Mononuclear cell (primary cell): ENCODE data around the gene ZDHHC13. TPM values are rescaled to one million over a fixed set of nuclear protein-coding genes. Genes with fewer than 3 reads are reported as not detected.
"Not testable (repeated sequence)": the region's sequence is repeated elsewhere in the genome, so short reads cannot be mapped to it uniquely, and the experiment has no call there.

Experiments used
- H3K27me3 ChIP-seq: 2 replicates; pipeline ENCODE4 v1.6.0; 2011; ENCODE audit warnings: low read length, control low read depth; ENCODE audit not compliant: insufficient read depth
- H3K4me1 ChIP-seq: 2 replicates; pipeline ENCODE4 v1.5.1; 2011; ENCODE audit warnings: mild to moderate bottlenecking, low read length, control low read depth; ENCODE audit not compliant: insufficient read depth
- H3K4me3 ChIP-seq: 2 replicates; pipeline ENCODE4 v1.5.1; 2011; ENCODE audit warnings: mild to moderate bottlenecking, low read length, moderate library complexity
- H3K9me3 ChIP-seq: 2 replicates; pipeline ENCODE4 v1.5.1; 2011; ENCODE audit warnings: low read depth, mild to moderate bottlenecking, control low read depth, low read length
- total RNA-seq: library from RNA; depleted of rRNA; stranded (reverse); fragments of >200 nt; gene quantifications from one replicate; pipeline ENCODE4 v1.2.3, GENCODE V29; 2012

The ZDHHC13 gene
- total RNA-seq, 1 donor = 6.4 TPM

DNA sequence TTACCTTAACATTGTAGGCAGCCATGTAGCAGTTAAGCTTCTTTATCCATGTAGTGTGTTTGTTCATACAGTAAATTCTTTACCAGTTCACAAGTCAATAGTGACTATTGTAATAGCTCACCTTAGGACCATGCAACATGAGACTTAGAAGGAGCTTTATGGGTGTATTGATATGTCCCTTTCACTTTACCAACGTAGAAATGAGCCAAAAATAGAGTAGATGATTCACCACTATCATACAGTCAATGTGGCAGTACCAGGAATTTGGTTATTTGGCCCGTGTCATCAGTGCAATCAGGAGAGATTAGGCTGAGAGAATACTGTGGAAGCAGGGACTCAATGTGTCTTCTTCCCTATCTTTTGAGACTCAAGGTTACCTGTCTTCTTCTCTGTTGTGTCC is 4.7 kb downstream of the ZDHHC13 start:
- H3K27me3 ChIP-seq = no peaks in the 10 kb centered on the region
- H3K4me1 ChIP-seq = peaks cover 28% of the 10 kb centered on the region
- no peaks in the 10 kb centered on the region for H3K9me3 ChIP-seq
- no peak overlapping the region for H3K4me3 ChIP-seq

DNA sequence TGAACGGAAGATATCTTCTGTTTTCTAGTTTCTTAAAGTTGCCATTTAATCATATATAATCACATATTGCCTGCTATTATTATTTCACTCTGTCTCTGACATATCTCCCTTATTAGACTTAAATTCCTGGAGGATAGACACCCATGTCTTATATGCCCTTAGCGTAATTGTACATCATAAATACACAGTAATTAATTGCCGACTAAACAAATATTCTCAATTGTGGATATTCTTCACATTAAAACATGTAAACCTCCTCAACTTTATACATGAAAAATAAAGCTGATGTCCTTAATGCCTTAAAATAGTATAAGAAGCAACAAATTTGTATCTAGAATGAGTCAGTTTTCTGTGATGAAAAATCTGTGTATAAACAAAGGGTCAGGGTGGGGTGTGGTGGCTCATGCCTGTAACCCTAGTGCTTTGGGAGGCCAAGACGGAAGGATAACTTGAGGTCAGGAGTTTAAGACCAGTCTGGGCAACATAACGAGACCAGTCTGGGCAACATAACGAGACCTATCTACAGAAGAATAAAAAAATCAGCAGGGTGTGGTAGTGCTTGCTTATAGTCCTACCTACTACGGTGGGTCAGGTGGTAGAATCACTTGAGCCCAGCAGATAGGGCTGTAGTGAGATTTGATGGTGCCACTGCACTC is 6.1 kb downstream of the ZDHHC13 start:
- no peak overlapping the region for H3K4me3 ChIP-seq
- H3K4me1 ChIP-seq = peaks cover 19% of the 10 kb centered on the region
- H3K27me3 ChIP-seq = no peaks in the 10 kb centered on the region
- no peaks in the 10 kb centered on the region for H3K9me3 ChIP-seq

DNA sequence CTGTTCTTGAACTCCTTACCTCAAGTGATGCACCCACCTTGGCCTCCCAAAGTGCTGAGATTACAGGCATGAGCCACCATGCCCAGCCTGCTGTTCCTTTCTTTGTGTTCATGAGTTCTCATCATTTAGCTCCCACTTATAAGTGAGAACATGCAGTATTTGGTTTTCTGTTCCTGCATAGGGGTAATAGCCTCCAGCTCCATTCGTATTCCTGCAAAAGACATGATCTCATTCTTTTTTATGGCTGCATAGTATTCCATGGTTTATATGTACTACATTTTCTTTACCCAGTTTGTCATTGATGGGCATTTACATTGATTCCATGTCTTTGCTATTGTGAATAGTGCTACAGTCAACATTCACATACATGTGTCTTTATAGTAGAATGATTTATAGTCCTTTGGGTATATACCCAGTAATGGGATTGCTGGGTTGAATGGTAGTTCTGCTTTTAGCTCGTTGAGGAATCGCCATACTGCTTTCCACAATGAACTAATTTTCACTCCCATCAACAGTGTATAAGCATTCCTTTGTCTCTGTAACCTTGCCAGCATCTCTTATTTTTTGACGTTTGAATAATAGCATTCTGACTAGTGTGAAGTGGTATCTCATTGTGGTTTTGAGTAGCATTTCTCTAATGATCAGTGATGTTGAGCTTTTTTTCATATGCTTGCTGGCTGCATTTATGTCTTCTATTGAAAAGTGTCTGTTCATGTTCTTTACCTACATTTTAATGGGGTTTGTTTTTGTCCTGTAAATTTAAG is 9.8 kb downstream of the ZDHHC13 start:
- not testable (repeated sequence) for H3K4me1 ChIP-seq, H3K27me3 ChIP-seq, H3K4me3 ChIP-seq, H3K9me3 ChIP-seq

DNA sequence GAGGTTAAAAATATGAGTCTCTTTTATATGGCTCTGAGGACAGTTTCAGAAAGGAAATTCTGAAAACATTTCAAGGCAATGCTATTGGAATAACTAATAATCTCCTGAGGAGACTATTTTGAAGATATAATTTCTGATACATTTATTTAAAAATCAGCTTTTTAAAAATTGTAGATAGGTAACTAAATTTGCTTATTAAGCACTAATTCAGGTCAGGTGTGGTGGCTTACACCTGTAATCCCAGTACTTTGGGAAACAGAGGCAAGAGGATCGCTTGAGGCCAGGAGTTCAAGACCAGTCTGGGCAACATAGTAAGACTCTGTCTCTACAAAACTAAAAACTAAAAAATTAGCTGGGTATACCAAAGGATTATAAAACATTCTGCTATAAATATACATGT is 17.0 kb downstream of the ZDHHC13 start:
- Histone ChIP-seq H3K4me3 (no peak overlapping the region), H3K9me3 (no peaks in the 10 kb centered on the region), H3K4me1 (no peaks in the 10 kb centered on the region), H3K27me3 (no peaks in the 10 kb centered on the region)

DNA sequence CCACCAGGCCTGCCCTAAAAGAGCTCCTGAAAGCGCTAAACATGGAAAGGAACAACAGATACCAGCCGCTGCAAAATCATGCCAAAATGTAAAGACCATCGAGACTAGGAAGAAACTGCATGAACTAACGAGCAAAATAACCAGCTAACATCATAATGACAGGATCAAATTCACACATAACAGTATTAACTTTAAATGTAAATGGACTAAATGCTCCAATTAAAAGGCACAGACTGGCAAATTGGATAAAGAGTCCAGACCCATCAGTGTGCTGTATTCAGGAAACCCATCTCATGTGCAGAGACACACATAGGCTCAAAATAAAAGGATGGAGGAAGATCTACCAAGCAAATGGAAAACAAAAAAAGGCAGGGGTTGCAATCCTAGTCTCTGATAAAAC is 19.9 kb downstream of the ZDHHC13 start:
- not testable (repeated sequence) for H3K27me3 ChIP-seq, H3K9me3 ChIP-seq, H3K4me1 ChIP-seq, H3K4me3 ChIP-seq

DNA sequence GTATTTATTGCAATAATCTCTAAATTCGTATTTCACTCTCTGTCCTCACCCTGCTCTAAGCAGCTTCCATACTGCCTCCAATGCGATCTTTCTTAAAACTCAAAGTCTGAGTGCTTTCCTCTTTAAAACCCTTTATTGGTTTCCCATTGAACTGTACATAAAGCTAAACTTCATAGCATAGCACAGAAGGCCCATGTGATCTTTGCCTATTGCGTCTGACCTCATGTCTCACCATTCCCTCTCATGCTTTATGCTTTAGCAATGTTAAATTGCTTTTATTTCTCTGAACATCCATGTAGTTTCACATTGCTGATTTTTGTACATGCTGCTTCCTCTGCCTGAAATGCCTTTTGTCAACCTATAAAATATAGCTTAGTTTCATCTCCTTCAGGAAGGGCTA is 28.4 kb downstream of the ZDHHC13 start:
- Histone ChIP-seq H3K27me3 (no peaks in the 10 kb centered on the region), H3K4me1 (no peaks in the 10 kb centered on the region), H3K4me3 (no peak overlapping the region), H3K9me3 (no peaks in the 10 kb centered on the region)

DNA sequence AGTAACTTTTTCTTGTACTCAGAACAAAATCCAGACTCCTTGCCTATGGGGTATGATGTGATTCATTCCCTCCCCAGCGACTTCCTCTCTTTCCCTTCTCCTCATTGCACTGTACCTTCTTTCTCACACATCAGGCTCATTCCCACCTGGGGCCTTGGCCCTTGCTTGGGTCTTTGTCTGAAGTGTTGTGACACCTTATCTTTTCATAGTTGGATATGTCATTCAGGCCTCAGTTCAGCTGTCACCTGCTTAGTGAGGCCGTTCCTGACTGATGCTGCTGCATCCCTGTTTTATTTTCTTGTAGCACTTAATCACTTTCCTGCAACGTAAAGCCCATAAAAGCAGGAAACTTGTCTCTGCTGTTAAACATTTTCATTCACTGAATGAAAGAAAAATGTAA is 39.9 kb downstream of the ZDHHC13 start:
- Histone ChIP-seq H3K9me3 (no peaks in the 10 kb centered on the region), H3K27me3 (no peaks in the 10 kb centered on the region), H3K4me3 (no peak overlapping the region), H3K4me1 (no peaks in the 10 kb centered on the region)

DNA sequence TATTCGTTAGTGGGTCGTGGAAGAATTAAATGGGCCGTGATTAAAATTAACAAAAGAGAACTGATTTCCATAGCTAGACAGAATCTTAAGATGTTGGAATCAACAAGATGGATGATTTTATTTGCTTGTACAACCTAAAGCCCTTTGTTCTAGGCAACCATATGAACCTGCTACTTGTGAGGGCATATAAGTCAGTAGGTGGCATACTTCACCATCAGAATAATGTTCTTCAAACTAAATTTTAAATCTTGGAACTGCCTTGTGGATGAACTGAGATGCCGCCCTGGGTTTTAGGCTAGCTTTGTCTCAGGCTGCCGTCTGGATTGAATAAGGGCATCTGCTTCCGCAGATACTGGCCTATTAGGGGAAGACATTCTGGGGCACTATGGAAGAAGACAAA is 43.9 kb downstream of the ZDHHC13 start:
- no peaks in the 10 kb centered on the region for H3K27me3 ChIP-seq

DNA sequence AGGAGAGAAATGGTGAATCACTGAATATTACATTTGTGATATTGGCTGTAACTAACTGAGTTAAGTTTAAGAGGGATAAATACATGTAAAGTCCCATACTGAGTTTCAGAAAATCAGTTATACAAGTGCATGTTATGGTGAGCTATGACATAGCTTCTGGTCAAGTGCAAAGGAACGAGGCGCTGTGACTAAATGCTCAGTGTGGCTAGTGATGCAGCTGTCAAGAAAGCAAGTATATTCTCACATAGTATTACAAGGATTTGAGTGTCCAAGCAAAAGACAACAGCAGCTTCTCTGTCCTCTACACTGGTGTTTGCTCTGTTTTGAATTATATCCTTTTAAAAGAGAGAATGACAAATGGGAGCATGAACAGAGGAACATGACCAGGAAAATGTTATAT is 44.7 kb downstream of the ZDHHC13 start:
- peaks cover 14% of the 10 kb centered on the region for H3K4me1 ChIP-seq
- H3K9me3 ChIP-seq = no peaks in the 10 kb centered on the region
- H3K4me3 ChIP-seq = no peak overlapping the region
- H3K27me3 ChIP-seq = no peaks in the 10 kb centered on the region

More for the DNA sequence above, 43.9 kb downstream of the ZDHHC13 start:
- peaks cover 14% of the 10 kb centered on the region for H3K4me1 ChIP-seq
- no peak overlapping the region for H3K4me3 ChIP-seq
- H3K9me3 ChIP-seq = no peaks in the 10 kb centered on the region

DNA sequence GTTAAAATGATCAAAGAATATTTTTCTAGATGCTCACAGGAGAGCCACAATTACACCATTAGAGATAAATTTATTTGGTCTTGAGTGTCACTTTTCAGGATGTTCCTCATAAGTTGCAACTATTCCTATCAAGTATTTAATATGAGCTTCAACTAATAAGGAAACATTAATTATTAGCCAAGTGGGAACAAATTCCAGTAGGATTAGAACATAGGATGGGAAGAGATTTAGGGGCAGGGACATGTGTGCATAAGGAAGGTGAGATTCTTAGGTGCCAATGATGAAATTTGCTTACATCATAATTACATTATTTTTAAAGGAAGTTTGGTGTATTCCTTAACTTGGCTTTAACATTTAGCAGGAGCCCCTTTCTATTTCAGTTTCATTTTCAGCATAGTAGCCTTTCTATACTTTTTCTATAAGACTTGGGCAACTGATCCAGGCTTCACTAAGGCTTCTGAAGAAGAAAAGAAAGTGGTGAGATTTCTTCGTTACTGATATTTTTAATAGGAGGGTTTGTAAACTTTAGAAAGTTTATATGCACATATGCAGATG is 46.1 kb downstream of the ZDHHC13 start:
- no peaks in the 10 kb centered on the region for H3K9me3 ChIP-seq

DNA sequence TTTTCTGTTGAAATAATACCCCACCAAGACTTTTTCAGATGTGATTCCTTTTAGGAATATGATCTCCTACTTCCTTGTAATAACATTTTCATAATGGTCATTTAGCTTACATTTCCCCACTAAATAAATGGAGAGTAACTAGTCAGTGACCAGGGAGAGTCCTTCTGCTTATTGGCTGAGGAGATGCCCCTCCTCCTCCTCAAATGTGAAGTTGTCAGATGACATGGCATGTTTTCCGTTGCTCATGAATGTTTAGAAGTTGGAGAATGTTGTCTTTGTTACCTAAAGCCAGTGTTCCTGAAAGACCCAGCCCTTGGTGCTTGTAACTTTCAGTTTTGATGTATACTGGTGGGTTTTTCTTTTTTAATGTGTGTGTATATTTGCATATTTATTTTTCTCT is 46.6 kb downstream of the ZDHHC13 start:
- H3K27me3 ChIP-seq = no peaks in the 10 kb centered on the region
- no peak overlapping the region for H3K4me3 ChIP-seq
- no peaks in the 10 kb centered on the region for H3K9me3 ChIP-seq
- H3K4me1 ChIP-seq = peaks cover 14% of the 10 kb centered on the region

More for the DNA sequence above, 46.1 kb downstream of the ZDHHC13 start:
- H3K27me3 ChIP-seq = no peaks in the 10 kb centered on the region
- H3K4me1 ChIP-seq = peaks cover 14% of the 10 kb centered on the region
- H3K4me3 ChIP-seq = no peak overlapping the region

DNA sequence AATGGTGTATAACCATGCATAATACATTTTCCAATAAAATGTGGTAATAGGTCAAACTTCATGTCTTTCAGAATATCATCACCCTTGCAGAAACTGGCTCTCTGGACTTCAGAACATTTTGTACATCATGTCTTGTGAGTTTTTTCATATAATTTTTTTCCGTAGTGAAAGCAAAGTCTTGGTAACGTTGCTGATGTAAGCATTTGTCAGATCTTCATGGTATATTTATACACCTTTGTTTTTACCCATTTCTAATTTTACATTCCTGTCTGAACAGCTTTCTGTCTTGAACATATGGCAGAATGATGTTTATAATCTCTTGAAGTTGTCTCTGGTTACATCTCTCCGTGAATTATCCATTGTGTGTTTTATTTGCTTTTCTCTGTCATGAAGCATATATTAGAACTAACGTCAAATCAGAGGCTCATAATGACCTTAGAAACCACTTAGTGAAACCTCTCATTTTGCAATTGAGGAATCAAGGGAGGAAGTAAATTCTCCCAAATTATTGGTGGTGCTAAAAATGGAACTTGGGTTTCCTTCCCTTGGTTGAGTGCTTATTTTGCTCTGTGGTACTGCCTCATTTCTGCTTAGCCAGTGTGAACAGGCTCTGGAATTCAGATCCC is 47.4 kb downstream of the ZDHHC13 start:
- Histone ChIP-seq H3K4me3 (no peak overlapping the region), H3K27me3 (no peaks in the 10 kb centered on the region), H3K9me3 (no peaks in the 10 kb centered on the region), H3K4me1 (peaks cover 14% of the 10 kb centered on the region)

DNA sequence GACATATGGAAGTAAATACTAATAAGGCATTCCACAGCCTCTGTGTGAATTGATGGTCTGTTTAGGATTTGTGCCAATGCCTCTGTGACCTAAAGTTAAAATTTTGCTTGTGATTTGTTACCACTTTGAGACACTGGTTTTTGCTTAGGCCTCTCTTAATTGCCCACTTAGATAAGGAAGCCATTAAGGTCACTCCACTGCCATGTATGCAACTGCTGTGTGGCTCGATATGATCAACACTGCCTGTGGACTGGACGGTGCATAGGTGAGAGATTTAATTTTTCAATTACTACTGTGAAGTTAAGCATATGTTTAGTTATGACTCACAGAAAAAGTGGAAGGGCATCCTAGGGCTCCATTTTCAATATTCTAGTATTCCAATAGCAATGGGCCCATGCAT is 47.9 kb downstream of the ZDHHC13 start:
- H3K4me1 ChIP-seq = peaks cover 14% of the 10 kb centered on the region
- H3K9me3 ChIP-seq = no peaks in the 10 kb centered on the region
- no peaks in the 10 kb centered on the region for H3K27me3 ChIP-seq
- no peak overlapping the region for H3K4me3 ChIP-seq

DNA sequence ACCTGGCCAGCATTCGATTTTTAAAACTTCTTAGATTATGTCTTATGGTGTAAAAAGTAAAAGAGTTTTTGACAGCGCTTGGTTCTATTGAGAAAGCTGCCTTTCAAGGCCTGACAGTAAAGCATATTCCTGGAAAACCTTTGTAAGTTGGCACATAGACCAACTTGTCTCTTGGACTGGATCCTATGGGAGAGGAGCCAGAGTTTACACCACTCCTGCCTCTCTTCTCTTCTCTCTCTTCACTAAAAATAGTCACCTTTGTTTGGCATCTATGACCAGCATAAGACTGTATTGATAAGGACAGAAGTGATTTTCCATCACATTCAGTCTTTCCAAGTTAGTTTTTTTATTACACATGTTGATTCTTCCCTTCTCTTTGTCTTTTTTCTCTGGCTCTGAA is 51.1 kb downstream of the ZDHHC13 start:
- H3K4me3 ChIP-seq = no peak overlapping the region
- peaks cover 14% of the 10 kb centered on the region for H3K4me1 ChIP-seq
- H3K9me3 ChIP-seq = no peaks in the 10 kb centered on the region
- no peaks in the 10 kb centered on the region for H3K27me3 ChIP-seq

DNA sequence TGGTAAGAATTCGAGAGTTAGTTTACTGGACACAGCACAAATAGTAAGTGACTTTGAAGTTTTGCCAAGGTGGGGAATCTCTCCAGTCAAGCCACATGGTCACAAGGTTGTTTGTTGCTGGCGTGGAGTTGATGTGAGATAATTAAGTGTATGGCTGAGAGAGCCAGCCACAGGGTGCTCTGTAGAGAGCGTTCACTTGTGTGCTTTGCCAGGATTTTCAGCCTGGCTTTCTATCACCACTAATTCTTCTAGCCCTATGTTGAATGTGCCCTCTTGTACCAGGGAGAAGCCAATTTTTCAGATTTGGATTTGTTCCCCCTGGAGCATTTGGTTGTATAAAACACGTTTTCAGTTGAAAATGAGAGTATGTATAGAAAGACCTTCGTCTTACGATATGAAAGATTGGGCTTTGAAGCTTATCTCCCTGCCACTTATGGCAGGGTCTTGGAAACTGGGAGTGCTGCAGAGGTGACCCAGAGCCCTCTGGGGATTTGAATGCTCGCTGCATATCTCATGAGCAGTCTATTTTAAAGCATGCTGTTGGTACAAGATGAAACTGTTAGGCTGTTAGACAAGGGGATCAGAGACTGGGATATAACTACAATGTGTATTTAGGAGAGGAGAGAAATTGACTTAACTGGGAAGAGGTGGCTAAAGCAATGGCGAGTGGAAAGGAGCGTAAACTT is 56.2 kb downstream of the ZDHHC13 start:
- Histone ChIP-seq H3K4me3 (no peak overlapping the region), H3K27me3 (no peaks in the 10 kb centered on the region), H3K4me1 (no peaks in the 10 kb centered on the region), H3K9me3 (no peaks in the 10 kb centered on the region)
